Globus pallidus (tissue), 1 donor: ENCODE results near the gene MYH14.
A peak's percentile ranks its signal among the peaks of the same experiment; 100 is the strongest.
"Not testable (repeated sequence)": the region's sequence is repeated elsewhere in the genome, so short reads cannot be mapped to it uniquely, and the experiment has no call there.

Experiments
- DNase-seq: peaks from one replicate; pipeline ENCODE4 v3.0.0-alpha.2; 2015; ENCODE audit warnings: low spot score

Gene MYH14

GRCh38 chr19:50333235-50333736 lies 129.9 kb downstream of the MYH14 start:
- peak; percentile 94 for DNase-seq

DNA sequence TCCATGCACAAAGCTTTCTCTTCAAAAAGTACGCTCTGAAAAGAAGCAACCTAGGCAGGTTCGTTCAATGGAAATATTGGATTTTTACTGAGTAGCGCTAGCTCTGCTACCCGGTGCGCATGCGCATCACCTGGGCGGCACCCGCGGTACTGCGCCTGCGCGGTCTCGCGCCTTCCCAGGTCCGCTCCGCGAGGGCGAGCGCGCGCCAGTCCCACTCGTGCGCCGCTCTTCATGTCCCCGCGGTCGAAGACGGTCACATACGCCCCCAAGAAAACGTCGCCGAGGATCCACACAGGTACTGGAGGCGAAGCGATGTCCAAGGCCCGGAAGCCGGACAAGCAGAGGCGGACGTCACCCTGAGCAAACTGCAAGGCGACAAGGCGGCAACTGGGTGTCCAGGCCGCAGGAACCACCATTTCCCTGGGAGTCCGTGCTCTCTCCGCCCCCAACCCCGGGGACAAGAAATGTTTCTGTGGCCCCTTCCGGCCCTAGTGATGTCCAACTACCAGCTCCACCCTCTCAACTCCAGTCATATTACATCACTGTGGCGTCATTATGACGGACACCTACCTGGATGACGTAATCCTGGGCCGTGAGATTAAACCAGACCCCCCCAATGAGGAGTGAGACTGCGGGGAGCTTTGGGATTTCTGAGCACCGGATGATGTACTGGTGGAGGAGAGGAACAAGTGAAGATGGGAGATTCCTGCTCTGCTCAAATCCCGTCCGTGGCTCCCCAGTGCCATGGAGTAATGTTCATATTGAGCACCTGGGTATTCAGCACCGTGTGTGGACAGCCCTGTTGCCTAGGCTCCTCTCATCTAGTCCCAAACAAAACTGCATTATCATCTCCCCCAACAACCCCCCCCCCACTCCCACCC lies 130.6 kb downstream of the MYH14 start:
- DNase-seq: no peak

- no peak for DNase-seq
Observed at GRCh38 chr19:50334741-50335421, 131.5 kb downstream of the MYH14 start.

- DNase-seq: not testable (repeated sequence)
Observed at GRCh38 chr19:50337031-50337430, 133.6 kb downstream of the MYH14 start.

- DNase-seq: no peak
Observed at GRCh38 chr19:50340331-50340730, 136.9 kb downstream of the MYH14 start.

GRCh38 chr19:50341091-50341564 lies 137.7 kb downstream of the MYH14 start:
- no peak for DNase-seq

DNA sequence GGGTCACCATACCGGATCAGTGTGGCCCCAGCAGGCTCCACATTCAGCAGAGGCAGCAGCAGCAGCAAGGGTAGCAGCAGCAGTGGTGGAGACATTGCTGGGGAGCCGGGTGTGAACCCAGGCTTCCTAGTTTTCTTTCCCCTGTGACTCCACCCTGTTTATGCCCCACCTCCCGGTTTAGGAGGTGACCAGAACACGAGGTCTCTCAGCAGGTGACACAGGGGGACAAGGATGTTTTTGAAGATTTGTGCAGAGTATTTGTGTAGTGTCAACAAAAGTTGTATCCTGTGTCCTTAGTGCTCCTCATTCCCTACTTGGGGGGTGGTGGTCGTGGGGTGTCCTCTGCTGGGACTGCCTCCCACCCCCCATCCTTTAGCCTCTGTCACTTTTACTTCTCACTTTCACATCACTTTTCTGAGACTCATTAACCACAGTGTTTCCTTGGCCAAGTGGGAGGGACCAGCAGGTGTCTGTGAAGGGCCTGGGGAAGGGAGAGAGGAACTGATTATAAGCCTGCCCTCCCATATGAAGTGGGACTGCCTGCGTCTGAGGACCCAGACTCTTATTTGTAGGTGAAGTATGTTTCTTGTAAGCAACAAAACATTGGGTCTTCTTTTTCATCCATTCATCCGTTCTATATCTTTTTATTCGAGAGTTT lies 141.4 kb downstream of the MYH14 start:
- DNase-seq: peak; percentile 52

DNA sequence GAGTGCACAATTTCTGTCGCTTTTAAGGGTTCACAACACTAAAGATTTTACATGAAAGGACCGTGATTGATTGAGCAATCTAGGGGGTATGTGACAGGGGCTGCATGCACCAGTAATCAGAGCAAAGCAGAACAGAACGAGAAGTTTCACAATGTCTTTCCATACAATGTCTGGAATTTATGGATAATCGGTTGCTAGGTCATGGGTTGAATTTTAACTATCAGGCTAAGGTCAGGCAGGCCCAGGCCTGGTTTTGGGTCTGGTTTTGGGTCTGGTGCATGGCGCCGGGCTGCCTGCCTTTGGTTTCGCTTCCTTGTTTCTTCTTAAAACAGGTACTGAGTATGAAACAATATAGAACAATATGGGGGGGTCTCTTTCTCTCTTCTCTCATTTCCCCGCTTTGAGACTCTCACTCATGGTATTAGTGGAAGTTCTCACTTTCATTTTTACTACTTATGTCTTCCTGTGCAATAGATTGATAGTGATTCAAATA lies 143.7 kb downstream of the MYH14 start:
- DNase-seq: not testable (repeated sequence)

DNA sequence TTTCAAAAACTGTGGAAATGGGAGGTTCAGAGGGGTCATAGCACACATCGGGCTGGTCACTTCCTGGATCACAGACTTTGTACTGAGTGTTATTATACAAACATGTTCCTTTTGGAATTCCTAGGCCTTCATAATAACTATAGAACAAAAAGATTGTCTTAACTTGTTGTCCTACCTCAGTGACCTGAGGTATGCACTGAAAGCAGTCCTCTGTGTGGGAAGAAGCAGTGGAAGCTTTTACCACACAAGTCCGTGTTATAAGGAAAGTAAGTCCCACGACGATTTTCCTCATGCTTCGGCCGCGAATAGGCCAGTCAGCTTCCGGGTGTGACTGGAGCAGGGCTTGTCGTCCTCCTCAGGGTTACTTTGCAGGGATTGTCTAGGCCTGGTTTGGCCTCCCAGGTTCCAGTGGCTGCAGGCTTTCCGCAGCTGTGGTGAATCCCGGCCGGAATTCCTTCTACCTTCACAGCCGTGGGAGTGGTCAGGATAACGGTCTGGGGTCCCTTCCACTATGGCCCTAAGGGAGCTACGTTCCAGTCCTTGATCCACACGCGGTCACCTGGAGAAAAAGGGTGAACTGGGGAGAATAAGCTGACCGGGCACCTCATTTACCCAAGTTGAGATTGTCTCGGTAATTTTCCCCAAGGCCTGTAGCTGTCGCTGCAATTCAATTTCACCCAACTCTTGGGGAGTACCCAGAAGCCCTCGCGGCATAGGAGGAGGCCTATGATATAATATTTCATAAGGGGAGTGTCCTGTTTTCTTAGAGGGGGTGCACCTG lies 146.0 kb downstream of the MYH14 start:
- no peak for DNase-seq

- DNase-seq: no peak
Observed at GRCh38 chr19:50352242-50352641, 148.8 kb downstream of the MYH14 start.

- not testable (repeated sequence) for DNase-seq
Observed at GRCh38 chr19:50353487-50353880, 150.1 kb downstream of the MYH14 start.

DNA sequence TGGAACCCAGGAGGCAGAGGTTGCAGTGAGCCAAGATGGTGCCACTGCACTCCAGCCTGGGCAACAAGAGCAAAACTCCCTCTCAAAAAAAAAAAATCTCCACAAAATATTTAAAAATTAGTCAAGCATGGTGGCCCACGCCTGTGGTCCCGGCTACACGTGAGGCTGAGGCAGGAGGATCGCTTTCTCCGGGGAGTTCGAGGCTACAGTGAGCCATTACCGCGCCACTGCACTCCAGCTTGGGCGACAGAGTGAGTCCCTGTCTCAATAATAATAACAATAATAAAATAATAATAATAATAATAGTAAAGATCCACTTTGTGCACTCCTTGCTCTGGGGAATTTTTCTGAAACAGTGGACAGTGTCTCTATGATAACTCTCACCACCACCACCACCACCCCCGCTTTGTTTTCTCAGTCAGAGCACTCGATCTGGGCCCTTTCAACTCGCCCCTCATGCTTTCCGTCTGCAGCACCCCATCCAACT lies 153.3 kb downstream of the MYH14 start:
- no peak for DNase-seq

DNA sequence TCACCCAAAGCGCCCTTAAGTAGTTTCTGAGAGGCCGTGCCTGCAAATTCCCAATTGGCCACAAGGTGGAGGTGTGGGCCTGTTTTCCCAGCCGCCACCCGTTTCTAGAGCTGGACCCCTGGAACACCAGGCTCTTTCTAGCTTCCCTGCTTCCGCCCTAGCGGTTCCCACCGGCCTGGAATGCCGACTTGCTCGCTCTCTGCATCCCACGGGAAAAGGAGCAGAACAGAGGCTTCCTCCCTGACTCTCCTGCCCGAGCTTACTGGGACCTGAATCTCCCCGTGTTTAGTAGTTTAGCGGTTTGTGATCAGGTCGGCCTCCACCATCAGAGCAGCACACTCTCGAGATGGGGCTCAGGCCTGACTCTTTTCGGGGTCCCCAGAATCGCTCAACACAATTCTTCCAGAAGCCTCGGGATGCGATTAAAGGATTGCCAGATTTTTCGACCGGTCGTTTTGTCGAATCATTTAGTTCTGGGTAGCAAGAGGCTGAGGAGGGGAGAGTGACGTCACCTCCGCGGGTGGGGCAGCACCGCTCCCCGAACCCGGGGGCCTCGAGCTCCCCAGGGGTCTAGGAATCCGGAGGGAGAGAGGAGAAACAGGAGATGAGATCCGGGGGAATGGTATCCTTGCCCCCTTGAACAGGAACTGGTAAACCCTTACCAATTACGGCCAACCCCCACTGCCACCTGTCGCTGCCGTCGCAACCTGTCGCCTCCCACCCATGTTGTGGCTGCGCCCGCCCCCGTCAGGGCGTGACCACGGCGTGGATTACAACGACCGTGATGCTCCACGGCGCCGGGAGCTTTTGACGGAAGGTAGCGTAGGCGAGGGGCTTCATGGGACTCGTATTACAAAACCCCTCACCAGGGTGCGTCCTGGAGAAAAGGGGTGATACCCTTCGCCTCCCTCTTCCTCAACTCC lies 154.0 kb downstream of the MYH14 start:
- peak; percentile 70 for DNase-seq

DNA sequence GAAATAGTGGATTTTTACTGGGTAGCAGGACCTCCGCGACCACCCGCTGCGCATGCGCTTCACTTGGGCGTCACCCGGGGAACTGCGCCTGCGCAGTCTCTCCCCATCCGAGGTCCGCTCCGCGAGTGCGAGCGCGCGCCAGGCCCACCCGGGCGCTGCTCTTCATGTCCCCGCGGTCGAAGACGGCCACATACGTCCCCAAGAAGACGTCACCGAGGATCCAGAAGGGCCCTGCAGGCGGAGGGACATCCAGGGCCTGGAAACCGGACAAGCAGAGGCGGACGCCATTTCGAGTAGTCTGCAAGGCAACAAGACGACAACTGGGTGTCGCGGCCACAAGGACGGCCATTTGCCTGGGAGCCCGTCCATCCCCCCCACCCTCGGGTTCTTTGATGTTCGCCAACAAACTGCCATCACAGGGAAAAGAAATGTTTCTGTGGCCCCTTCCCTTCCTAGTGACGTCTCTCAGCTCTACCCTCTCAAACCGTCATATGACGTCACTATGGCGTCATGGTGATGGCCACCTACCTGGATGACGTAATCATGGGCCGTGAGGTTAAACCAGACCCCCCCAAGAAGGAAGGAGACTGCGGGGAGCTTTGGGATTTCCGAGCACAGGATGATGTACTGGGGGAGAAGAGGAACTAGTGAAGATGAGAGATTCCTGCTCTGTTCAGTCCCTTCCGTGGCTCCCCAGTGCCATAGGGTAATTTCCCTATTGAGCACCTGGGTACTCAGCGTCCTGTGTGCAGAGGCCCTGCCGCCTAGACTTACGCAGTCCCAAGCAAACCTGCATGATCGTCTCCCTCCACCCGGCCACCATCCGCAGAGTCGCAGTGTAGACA lies 155.3 kb downstream of the MYH14 start:
- DNase-seq: peak; percentile 50

- no peak for DNase-seq
Observed at GRCh38 chr19:50359328-50359818, 156.0 kb downstream of the MYH14 start.
